SU-DHL-6 (cell line): ENCODE results near the gene PRMT5.

Source experiments
- EZH2phosphoT487 ChIP-seq: fragments of 200-600 bp; sonication (generic), shearing (Covaris generic); conservative IDR thresholded peaks from 2 replicates; pipeline ENCODE4 v1.6.1; 2018; ENCODE audit warnings: mild to moderate bottlenecking, antibody characterized with exemption, low read length, moderate library complexity, mixed read lengths
- TF ChIP-seq, protein P1 (sequence below): fragments of 200-600 bp; sonication (generic); IDR thresholded peaks from one replicate; pipeline ENCODE4 v1.5.1; 2017; ENCODE audit warnings: antibody characterized with exemption, mild to moderate bottlenecking, low read length, moderate library complexity; ENCODE audit not compliant: insufficient read depth, poor library complexity, severe bottlenecking

DNA sequence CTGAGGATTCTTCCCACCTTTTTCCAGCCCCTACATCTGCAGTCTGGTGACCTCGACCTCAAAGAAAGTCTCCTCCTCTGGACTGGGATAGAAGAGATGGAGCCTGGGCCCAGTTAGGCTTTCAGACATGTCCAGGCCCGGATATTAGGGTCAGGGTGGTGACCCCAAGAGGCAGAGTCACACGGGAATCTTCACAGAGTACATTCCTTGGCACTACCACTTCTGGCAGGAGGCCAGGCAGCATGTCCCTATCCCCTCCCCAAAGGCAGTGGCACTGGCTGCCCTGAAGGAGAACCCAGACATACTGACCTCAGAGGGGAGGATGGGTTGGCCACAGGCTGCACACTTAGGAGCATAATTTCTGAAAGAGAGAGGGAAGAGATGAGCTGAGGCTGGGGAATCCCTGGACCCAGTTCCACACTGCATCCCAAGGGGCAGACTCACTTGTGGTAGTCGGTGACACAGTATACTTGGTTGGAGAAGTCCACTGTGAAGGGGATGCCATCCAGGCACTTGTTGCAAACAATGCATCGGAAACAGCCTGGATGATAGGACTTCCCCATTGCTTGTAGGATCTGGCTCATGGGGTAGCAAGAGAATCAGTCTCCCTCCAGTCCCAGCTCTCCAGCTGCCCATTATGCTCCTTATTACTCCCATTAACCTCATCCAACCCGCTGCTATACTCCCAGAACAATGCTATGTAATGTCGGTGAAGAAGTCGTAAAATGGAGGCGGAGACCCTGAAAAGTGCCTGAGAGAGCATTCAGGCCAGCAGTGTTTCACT is 45.5 kb upstream of the PRMT5 start:
- TF ChIP-seq, protein P1, sequence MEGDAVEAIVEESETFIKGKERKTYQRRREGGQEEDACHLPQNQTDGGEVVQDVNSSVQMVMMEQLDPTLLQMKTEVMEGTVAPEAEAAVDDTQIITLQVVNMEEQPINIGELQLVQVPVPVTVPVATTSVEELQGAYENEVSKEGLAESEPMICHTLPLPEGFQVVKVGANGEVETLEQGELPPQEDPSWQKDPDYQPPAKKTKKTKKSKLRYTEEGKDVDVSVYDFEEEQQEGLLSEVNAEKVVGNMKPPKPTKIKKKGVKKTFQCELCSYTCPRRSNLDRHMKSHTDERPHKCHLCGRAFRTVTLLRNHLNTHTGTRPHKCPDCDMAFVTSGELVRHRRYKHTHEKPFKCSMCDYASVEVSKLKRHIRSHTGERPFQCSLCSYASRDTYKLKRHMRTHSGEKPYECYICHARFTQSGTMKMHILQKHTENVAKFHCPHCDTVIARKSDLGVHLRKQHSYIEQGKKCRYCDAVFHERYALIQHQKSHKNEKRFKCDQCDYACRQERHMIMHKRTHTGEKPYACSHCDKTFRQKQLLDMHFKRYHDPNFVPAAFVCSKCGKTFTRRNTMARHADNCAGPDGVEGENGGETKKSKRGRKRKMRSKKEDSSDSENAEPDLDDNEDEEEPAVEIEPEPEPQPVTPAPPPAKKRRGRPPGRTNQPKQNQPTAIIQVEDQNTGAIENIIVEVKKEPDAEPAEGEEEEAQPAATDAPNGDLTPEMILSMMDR: no peak
- no peak for TF ChIP-seq EZH2phosphoT487
